ENCODE data around the gene SPRR1A. TPM values are rescaled to one million over a fixed set of nuclear protein-coding genes. Genes with fewer than 3 reads are reported as not detected.

The SPRR1A gene
- total RNA-seq, 1 donor from 2014 or later: not detected

DNA sequence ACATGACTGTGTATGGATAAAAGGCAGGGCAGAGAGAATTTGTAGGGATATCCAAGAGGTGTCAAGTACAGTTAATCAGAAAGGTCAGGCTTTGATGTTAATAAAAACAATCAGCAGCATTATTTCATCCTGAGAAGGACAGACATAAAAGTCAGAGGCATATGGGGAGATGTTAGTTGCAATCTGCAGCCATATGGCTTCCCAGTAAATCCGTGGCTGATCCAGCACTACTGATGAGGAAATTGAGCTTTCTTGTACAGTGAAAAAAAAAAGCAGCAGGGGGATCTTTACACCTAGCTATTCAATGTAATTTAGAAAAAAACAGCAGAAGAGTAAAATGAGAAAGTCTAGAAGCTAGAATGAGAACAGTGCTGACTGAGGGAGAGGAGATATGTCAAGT, 44.9 kb downstream of the SPRR1A start:
- no peaks in the 10 kb centered on the region for H3K36me3 ChIP-seq
- no peak overlapping the region for H3K27ac Mint-ChIP-seq
- no peaks in the 10 kb centered on the region for H3K9me3 Mint-ChIP-seq
- TF ChIP-seq CTCF (IDR thresholded peaks at IDR 0.05): no peak
- TF ChIP-seq EZH2phosphoT487 (IDR thresholded peaks at IDR 0.05): no peak
- TF ChIP-seq EZH2 (IDR thresholded peaks at IDR 0.05): no peak
- no peak overlapping the region for H3K4me3 ChIP-seq
- no peak overlapping the region for H3K4me2 ChIP-seq
- no peak for DNase-seq (ENCODE audit: low spot score)
- H3K4me1 ChIP-seq: no peaks in the 10 kb centered on the region
- H3K27me3 Mint-ChIP-seq (ENCODE audit: insufficient read depth, low read depth): no peaks in the 10 kb centered on the region
- no peak overlapping the region for H3K27ac ChIP-seq
- peaks cover 14% of the 10 kb centered on the region for H3K9me3 ChIP-seq (ENCODE audit: low read depth)
- no peaks in the 10 kb centered on the region for H4K20me1 ChIP-seq (ENCODE audit: low read depth)
- no peaks in the 10 kb centered on the region for H3K4me1 Mint-ChIP-seq
- H3F3A ChIP-seq (ENCODE audit: low read depth): no peaks in the 10 kb centered on the region
- no peak overlapping the region for H3K9ac ChIP-seq
- no peaks in the 10 kb centered on the region for H3K36me3 Mint-ChIP-seq
- H2AFZ ChIP-seq (replicated peaks): no peak overlapping the region
- H3K79me2 ChIP-seq (ENCODE audit: low read depth): no peaks in the 10 kb centered on the region
- no peaks in the 10 kb centered on the region for H3K27me3 ChIP-seq
- no peak overlapping the region for H3K4me3 Mint-ChIP-seq

- Histone ChIP-seq H3K27ac (no peak within 1 kb of the TSS), H4K20me1 (ENCODE audit: low read depth) (no peaks in the 10 kb centered on the region), H3K36me3 (no peaks in the 10 kb centered on the region), H3K9me3 (ENCODE audit: low read depth) (peaks cover 11% of the 10 kb centered on the region), H3K79me2 (ENCODE audit: low read depth) (no peaks in the 10 kb centered on the region), H3K27me3 (no peaks in the 10 kb centered on the region), H3K4me2 (no peak within 1 kb of the TSS), H3F3A (ENCODE audit: low read depth) (no peaks in the 10 kb centered on the region), H3K9ac (no peak within 1 kb of the TSS), H3K4me3 (no peak within 1 kb of the TSS), H3K4me1 (no peaks in the 10 kb centered on the region), H2AFZ (replicated peaks) (no peak within 1 kb of the TSS)
- H3K4me3 Mint-ChIP-seq: no peak within 1 kb of the TSS
- TF ChIP-seq EZH2phosphoT487 (IDR thresholded peaks at IDR 0.05) (no peak), CTCF (IDR thresholded peaks at IDR 0.05) (no peak), EZH2 (IDR thresholded peaks at IDR 0.05) (no peak)
- H3K4me1 Mint-ChIP-seq: no peaks in the 10 kb centered on the region
- no peak for DNase-seq (ENCODE audit: low spot score)
- no peaks in the 10 kb centered on the region for H3K9me3 Mint-ChIP-seq
- H3K27ac Mint-ChIP-seq: no peak within 1 kb of the TSS
- no peaks in the 10 kb centered on the region for H3K36me3 Mint-ChIP-seq
- no peaks in the 10 kb centered on the region for H3K27me3 Mint-ChIP-seq (ENCODE audit: insufficient read depth, low read depth)
Measured at GRCh38 chr1:153030895-153031294, 47.0 kb downstream of the SPRR1A start, which contains the start of gene SPRR1B. TSS of gene SPRR1B (plus strand) at chr1:153031203. CDS start at chr1:153032346, 1,143 bp downstream.

DNA sequence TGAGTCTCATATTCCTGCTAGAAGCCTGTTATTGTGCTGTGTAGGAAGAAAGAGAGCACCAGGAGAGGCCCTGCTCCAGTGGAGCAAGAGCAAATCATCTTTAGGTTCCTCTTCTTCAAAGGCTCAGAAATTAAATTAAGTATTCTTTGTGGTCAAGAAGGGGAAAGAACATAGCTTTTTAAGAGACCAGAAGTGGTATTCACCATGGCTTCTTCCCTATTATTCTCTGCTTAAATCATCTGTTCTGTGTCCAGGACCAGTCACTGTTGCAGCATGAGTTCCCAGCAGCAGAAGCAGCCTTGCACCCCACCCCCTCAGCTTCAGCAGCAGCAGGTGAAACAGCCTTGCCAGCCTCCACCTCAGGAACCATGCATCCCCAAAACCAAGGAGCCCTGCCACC, 48.2 kb downstream of the SPRR1A start:
- Histone ChIP-seq H3K36me3 (no peaks in the 10 kb centered on the region), H3K4me2 (no peak overlapping the region), H3K9ac (no peak overlapping the region), H3K4me3 (no peak overlapping the region), H3K79me2 (ENCODE audit: low read depth) (no peaks in the 10 kb centered on the region), H2AFZ (replicated peaks) (no peak overlapping the region), H3K9me3 (ENCODE audit: low read depth) (peaks cover 10% of the 10 kb centered on the region), H3K27me3 (no peaks in the 10 kb centered on the region), H3K27ac (no peak overlapping the region), H3F3A (ENCODE audit: low read depth) (no peaks in the 10 kb centered on the region), H4K20me1 (ENCODE audit: low read depth) (no peaks in the 10 kb centered on the region), H3K4me1 (no peaks in the 10 kb centered on the region)
- H3K27me3 Mint-ChIP-seq (ENCODE audit: insufficient read depth, low read depth): no peaks in the 10 kb centered on the region
- TF ChIP-seq CTCF (IDR thresholded peaks at IDR 0.05) (no peak), EZH2phosphoT487 (IDR thresholded peaks at IDR 0.05) (no peak), EZH2 (IDR thresholded peaks at IDR 0.05) (no peak)
- no peaks in the 10 kb centered on the region for H3K36me3 Mint-ChIP-seq
- H3K27ac Mint-ChIP-seq: no peak overlapping the region
- H3K4me3 Mint-ChIP-seq: no peak overlapping the region
- no peaks in the 10 kb centered on the region for H3K9me3 Mint-ChIP-seq
- no peak for DNase-seq (ENCODE audit: low spot score)
- H3K4me1 Mint-ChIP-seq: no peaks in the 10 kb centered on the region

Measured in neural progenitor cell (in vitro differentiated cells).